Aorta (tissue), 5 donors: ENCODE measurements around the gene SMIM3. TPM values are rescaled to one million over a fixed set of nuclear protein-coding genes. Genes with fewer than 3 reads are reported as not detected.
"Not testable (repeated sequence)": the region's sequence is repeated elsewhere in the genome, so short reads cannot be mapped to it uniquely, and the experiment has no call there.

Experiments used
- ATAC-seq: fragments of 200-7000 bp; cut with Tn5 transposase; one replicate; pipeline ENCODE4 v1.9.1; 2022; ENCODE audit warnings: moderate library complexity; ENCODE audit not compliant: low FRiP score
- DNase-seq, 2 donors: peaks; one replicate each; pipeline ENCODE4 v3.0.0-alpha.2; 2020
- H3K27ac ChIP-seq, 2 donors: one replicate each; pipeline ENCODE4 v1.5.1; 2013; ENCODE audit warnings: low read length in 2 of 2, mild to moderate bottlenecking in 2 of 2, moderate library complexity in 2 of 2, control low read depth in 1 of 2, inconsistent platforms in 1 of 2, low read depth in 1 of 2
- H3K27me3 ChIP-seq, 2 donors: one replicate each; pipeline ENCODE4 v1.6.1; 2013; ENCODE audit warnings: control low read depth in 1 of 2, low read length in 1 of 2, mild to moderate bottlenecking in 1 of 2, moderate library complexity in 1 of 2; ENCODE audit not compliant: insufficient read depth in 2 of 2, control insufficient read depth in 1 of 2
- H3K36me3 ChIP-seq, 2 donors: one replicate each; pipeline ENCODE4 v1.6.1; 2013; ENCODE audit warnings: control low read depth in 1 of 2, low read length in 1 of 2, mild to moderate bottlenecking in 1 of 2; ENCODE audit not compliant: insufficient read depth in 2 of 2, control insufficient read depth in 1 of 2
- H3K4me1 ChIP-seq, 2 donors: one replicate each; pipeline ENCODE4 v1.6.1; 2013; ENCODE audit warnings: low read length in 2 of 2, control low read depth in 1 of 2, mild to moderate bottlenecking in 1 of 2, moderate library complexity in 1 of 2; ENCODE audit not compliant: insufficient read depth in 2 of 2, control insufficient read depth in 1 of 2
- H3K4me3 ChIP-seq, 2 donors: one replicate each; pipeline ENCODE4 v1.5.1; 2013; ENCODE audit warnings: low read length in 2 of 2, control low read depth in 1 of 2, mild to moderate bottlenecking in 1 of 2
- H3K9me3 ChIP-seq: one replicate; pipeline ENCODE4 v1.6.1; 2013; ENCODE audit warnings: mild to moderate bottlenecking, low read length; ENCODE audit not compliant: control insufficient read depth
- WGBS, 2 donors: extraction: QIAGEN DNeasy Blood & Tissue Kit; methylation state at CpG; one replicate each; pipeline ENCODE4 v1.1.7; 2013; 5-methylcytosine and 5-hydroxymethylcytosine counted together
- intact Hi-C, 2 donors: fragments of 100-400 bp; cut with DNase I; formaldehyde crosslinking; loops; one replicate each; pipeline versions ENCODE4 v1.14.2 to v1.15.0; 2022
- polyA plus RNA-seq, 2 donors: library from polyadenylated mRNA; stranded (reverse); fragments of 200-250 nt; gene quantifications; one replicate each; pipeline ENCODE4 v1.2.3, GENCODE V29; 2013
- total RNA-seq, 2 donors: library from RNA; stranded (reverse); fragmentation: NEBNext Ultra II Directional; extraction: Animal tissue kit (Norgen Biotek cat#: 25700); gene quantifications; one replicate each; pipeline ENCODE4 v1.2.1, GENCODE V29; 2021
- donor health status: healthy with polysubstance abuse.
- donor health status: Bipolar disorder and iron deficiency.
- donor health status: DM: no; HTN: no; CAD: no.
- donor health status: DM: no; HTN: no; CAD: no.
- donor health status: DM: yes; HTN: yes; CAD: no.

Gene SMIM3
- total and polyA plus RNA-seq, 4 donors = 33.7 to 47.6 (median 41.8) TPM

DNA sequence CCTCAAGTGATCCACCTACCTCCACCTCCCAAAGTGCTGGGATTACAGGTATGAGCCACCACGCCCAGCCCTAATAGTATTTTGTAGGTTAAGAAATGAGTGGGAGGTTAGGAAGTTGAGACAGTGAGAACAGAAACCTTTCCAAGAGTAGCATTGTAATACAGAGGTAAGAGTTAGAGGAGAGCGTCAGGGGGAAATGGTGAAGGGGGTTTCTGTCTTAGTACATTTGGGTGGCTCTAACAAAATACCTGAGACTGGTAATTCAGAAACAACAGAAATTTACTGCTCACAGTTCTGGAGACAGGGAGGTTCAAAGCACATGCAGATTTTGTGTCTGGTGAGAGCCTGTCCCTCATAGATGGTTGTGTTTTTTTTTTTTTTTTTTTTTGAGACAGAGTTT is 18.8 kb downstream of the SMIM3 start:
- ATAC-seq = no peak
- intact Hi-C loops = no loop called here
- 96 to 99% methylated on average over 2 of the region's 2 CpGs for WGBS, 2 donors

DNA sequence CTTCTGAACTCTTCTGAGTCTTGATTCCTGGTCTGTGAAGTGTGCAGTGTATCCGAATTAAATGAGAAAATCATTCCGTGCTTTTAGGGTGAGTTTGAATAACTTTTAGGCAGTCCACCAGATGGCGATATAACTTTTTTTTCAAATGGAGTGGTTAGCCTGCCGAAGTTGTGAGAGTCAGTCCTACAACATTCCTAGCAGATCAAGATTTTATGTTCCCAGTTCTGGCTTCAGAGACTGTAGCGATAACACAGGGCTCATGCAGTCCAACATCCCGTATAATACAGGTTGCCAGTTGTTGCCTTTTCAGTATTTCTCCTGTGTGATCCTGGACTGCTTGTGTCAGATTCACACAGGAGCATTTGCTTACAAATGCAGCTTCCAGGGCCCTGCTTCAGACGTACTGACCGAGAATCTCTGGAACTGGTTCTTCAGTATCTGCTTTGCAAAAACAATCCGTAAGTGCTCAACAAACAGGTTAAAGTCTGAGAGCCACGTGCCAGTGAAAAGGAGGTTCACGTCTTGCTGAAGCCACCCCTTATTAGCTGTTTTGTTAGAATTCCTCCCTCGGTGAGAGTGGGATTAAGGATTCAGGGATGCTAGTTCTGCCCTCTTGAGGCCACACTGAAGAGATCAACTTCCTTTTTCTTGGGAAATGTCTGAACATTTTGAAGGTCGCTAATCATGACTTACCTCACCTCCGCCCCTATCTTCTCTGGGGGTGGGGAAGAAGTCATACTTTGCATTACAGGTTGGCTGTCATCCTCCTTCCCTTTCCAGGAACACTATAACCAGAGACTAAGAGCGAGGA is 22.8 kb downstream of the SMIM3 start:
- Histone ChIP-seq H3K27me3 (no peaks in the 10 kb centered on the region), H3K36me3 (no peaks in the 10 kb centered on the region), H3K4me3 (peak overlapping the region; percentile 8 to 48), H3K9me3 (no peaks in the 10 kb centered on the region), H3K4me1 (no peaks in the 10 kb centered on the region), H3K27ac (peak overlapping the region in 1 of 2 donors; percentile 44)
- intact Hi-C loops = loop anchor here in 1 of 2 donors (5.0 kb wide), 1 partner anchor 46 kb away; the partner anchor contains the start of gene IRGM
- ATAC-seq = peak; percentile 89
- 4% methylated on average over 15 of the region's 15 CpGs for WGBS, 2 donors
- no peak for DNase-seq

More for the DNA sequence above, 18.8 kb downstream of the SMIM3 start:
- DNase-seq = no peak
- Histone ChIP-seq H3K27ac (no peak overlapping the region), H3K36me3 (peaks cover 0 to 9% of the 10 kb centered on the region in 2 donors), H3K27me3 (no peaks in the 10 kb centered on the region), H3K4me3 (no peak overlapping the region), H3K9me3 (no peaks in the 10 kb centered on the region), H3K4me1 (no peaks in the 10 kb centered on the region)

DNA sequence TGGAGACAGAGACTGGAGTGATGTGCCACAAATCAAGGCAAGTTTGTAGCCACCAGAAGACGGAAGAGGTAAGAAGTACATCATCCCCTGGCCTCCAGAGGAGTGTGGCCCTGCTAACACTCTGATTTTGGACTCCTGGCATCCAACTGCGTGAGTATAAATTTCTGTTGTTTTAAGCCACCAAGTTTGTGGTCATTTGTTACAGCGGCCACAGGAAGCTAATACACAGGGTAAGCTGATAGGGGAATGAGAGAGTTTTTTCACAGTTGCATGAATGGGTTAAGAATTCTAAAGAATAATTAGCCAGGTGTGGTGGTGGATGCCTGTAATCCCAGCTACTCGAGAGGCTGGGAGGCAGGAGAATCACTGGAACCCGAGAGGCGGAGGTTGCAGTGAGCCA is 25.8 kb downstream of the SMIM3 start:
- H3K4me1 ChIP-seq = no peaks in the 10 kb centered on the region
- intact Hi-C loops = loop anchor here in 1 of 2 donors (5.0 kb wide), 1 partner anchor 43 kb away; the partner anchor contains the start of gene IRGM
- 92 to 93% methylated on average over 6 of the region's 6 CpGs for WGBS, 2 donors

DNA sequence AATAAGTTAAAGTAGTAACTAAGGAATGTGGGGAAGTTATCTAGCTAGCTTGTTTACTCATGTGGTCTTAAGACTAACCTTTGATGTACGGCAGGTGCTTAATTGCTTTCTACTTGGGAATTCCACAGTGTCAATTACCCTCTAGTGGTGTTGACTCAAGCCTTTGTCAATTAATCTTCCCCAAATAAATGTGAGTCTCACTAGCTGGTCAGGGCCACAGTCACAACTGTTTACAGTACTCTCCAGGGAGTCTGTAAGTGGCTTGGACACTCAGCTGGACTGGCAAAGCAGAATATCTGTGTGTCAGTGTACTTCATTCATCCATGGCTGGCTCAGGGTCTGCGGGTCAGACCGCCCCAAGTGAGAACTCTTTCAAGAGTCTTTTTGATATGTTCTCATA is 30.8 kb downstream of the SMIM3 start:
- Histone ChIP-seq H3K9me3 (no peaks in the 10 kb centered on the region), H3K27me3 (no peaks in the 10 kb centered on the region), H3K4me1 (no peaks in the 10 kb centered on the region), H3K36me3 (no peaks in the 10 kb centered on the region), H3K4me3 (no peak overlapping the region), H3K27ac (no peak overlapping the region)
- ATAC-seq (no peak), DNase-seq (no peak)
- intact Hi-C loops = no loop called here
- WGBS, 2 donors = 83 to 91% methylated on average over 3 of the region's 3 CpGs

More for the DNA sequence above, 25.8 kb downstream of the SMIM3 start:
- no peak overlapping the region for H3K4me3 ChIP-seq
- no peaks in the 10 kb centered on the region for H3K27me3 ChIP-seq
- no peak overlapping the region for H3K27ac ChIP-seq
- no peak for ATAC-seq
- no peak for DNase-seq
- no peaks in the 10 kb centered on the region for H3K9me3 ChIP-seq
- no peaks in the 10 kb centered on the region for H3K36me3 ChIP-seq

DNA sequence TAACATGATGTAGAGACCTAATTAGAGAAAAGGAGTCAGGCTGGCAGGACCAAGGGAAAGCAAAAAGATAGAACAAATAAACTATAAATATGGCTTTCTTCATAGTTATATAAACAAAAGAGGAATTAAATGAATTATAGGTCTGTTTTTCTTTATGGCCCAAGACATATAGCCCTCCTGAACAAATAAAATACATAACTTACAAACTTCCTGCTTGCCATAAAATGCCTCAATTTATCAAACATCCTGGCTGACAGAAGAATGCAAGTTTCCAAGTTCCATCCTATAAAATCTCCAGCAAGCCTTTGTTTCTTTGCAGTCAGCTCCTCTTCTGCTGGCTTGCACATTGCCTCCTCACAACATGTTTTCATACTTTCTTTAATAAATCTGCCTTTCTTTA is 36.5 kb downstream of the SMIM3 start:
- Histone ChIP-seq H3K27ac (no peak overlapping the region), H3K4me1 (no peaks in the 10 kb centered on the region), H3K27me3 (no peaks in the 10 kb centered on the region), H3K36me3 (no peaks in the 10 kb centered on the region), H3K9me3 (no peaks in the 10 kb centered on the region), H3K4me3 (no peak overlapping the region)
- ATAC-seq (no peak), DNase-seq (no peak)
- intact Hi-C loops = no loop called here

DNA sequence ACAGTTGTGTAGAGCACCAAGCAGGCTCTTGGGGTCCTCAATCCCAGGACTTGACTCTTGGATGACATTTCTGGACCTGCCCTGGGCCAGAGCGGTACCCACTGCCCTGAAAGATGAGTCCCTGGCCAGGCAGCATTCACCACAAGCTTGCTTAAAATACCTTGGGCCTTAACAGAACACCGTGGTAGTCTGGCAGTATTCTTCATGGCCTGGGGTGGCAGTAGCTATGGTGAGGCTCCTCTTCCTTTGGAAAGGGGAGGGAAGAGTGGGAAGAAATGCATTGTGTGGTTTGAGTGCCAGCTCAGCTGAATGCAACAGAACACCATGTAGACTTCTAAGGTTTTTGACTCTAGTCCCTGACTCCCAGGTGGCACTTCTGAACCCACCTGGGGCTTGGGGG is 38.4 kb downstream of the SMIM3 start:
- intact Hi-C loops = no loop called here
- ATAC-seq = no peak
- no peak overlapping the region for H3K27ac ChIP-seq
- DNase-seq = no peak
- 87 to 89% methylated on average over 2 of the region's 2 CpGs for WGBS, 2 donors
- H3K9me3 ChIP-seq = no peaks in the 10 kb centered on the region
- no peaks in the 10 kb centered on the region for H3K4me1 ChIP-seq
- no peaks in the 10 kb centered on the region for H3K27me3 ChIP-seq
- no peak overlapping the region for H3K4me3 ChIP-seq
- H3K36me3 ChIP-seq = no peaks in the 10 kb centered on the region

DNA sequence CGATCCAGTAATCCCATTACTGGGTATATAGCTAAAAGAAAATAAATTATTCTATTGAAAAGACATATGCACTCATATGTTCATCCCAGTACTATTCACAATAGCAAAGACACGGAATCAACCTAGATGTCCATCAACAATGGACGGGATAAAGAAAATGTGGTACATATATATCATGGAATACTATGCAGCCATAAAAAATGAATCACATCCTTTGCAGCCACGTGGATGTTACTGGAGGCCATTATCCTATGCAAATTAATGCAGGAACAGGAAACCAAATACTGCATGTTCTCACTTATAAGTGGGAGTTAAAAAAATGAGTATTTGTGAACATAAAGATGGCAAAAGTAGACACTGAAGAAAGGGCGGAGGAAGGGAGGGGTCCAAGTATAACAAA is 51.2 kb downstream of the SMIM3 start:
- Histone ChIP-seq H3K9me3 (no peaks in the 10 kb centered on the region), H3K27ac (no peak overlapping the region), H3K27me3 (no peaks in the 10 kb centered on the region), H3K4me1 (no peaks in the 10 kb centered on the region), H3K4me3 (no peak overlapping the region), H3K36me3 (no peaks in the 10 kb centered on the region)
- DNase-seq = no peak
- intact Hi-C loops = no loop called here
- WGBS, 2 donors = 73 to 76% methylated on average over 5 of the region's 5 CpGs
- ATAC-seq = no peak

DNA sequence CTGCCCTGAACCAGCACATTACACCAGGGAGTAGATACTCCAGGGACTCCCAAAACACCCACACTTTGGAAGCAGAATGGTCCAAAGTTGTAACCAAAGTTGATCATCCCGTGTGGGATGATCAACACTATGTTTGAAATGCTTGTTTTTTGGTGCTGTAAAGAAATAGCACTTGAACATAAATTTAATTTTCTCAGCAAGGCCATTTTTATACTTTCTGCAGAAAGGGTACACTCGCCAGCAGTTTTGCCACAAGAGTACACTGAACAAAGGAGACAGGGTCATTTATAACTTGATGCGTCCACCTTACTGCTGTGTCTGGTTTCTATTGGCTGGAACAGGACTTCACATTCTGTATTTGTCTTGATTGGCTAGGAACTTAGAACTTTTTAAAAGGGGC is 53.3 kb downstream of the SMIM3 start:
- H3K4me3 ChIP-seq, H3K36me3 ChIP-seq, H3K27ac ChIP-seq, DNase-seq, ATAC-seq, intact Hi-C loops, H3K4me1 ChIP-seq, H3K27me3 ChIP-seq, H3K9me3 ChIP-seq: not testable (repeated sequence)
- WGBS, 2 donors = 79 to 84% methylated on average over 3 of the region's 3 CpGs

DNA sequence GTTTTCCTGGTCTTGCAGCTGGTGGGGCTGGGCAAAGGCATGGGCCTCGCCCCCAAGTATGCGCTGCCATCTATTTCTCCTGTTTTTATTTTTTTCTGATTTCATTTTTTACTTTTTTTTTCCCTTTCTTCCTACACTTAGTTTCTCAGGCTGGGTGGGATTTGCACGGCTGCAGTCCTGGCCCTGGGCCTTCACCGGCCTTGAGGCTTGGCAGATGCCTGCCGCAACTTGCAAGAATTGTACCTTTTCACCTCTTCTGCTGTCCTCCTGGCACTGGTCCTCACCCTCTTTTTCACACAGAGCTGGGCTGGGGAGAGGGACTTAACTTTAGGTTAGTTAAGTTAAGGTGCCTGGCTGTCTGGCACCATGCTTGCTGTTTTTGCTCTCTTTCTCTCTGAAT is 57.5 kb downstream of the SMIM3 start:
- Histone ChIP-seq H3K27ac (no peak overlapping the region), H3K27me3 (no peaks in the 10 kb centered on the region), H3K4me1 (no peaks in the 10 kb centered on the region), H3K9me3 (no peaks in the 10 kb centered on the region), H3K4me3 (no peak overlapping the region), H3K36me3 (no peaks in the 10 kb centered on the region)
- DNase-seq = no peak
- no peak for ATAC-seq
- WGBS, 2 donors = 70 to 80% methylated on average over 5 of the region's 5 CpGs
- intact Hi-C loops = no loop called here
